GM10847 (cell line): ENCODE data around the gene SRR.
A peak's percentile ranks its signal among the peaks of the same experiment; 100 is the strongest.

Experiments
- POLR2A ChIP-seq: IDR thresholded peaks from 2 replicates; pipeline ENCODE4 v1.6.1; 2011; ENCODE audit not compliant: insufficient read length; ENCODE audit errors: extremely low read depth

SRR gene

DNA sequence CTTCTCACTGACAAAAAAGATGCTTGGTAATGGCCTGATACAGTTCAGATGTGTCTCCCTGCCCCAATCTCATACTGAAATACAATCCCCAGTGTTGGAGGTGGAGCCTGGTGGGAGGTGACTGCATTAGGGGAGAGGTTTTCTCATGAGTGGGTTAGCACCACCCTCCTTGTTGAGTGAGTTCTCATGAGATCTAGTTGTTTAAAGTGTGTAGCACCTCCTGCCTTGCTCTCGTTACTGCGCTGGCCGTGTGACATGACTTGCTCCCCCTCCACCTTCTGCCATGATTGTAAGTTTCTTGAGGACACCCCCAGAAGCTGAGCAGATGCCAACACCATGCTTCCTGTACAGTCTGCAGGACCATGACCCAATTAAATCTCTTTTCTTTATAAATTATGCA lies 27.6 kb downstream of the SRR start:
- TF ChIP-seq POLR2A: no peak

DNA sequence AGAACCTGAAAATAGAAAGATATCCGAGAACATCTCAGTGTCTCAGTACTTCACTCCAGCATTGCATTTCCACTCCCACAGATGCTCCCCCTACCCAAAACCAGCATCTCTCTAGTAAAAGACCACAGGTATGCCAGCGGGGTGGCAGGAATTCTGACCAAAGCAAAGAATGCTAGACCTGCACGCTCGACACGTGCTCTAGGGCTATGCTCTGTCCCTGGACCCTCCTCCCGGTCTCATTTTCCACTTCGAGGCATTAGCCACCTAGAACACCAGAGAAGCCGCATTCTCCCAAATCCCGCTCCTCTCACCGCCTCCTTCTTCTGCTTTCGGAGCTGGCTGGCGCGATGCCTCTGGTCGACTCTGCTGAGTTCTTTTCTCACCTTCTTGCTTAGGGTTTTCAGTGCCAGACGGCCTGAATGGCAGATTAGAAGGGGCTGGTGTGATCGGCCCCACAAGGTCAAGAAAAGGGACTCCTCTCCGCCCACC lies 32.0 kb downstream of the SRR start:
- TF ChIP-seq POLR2A: no peak

DNA sequence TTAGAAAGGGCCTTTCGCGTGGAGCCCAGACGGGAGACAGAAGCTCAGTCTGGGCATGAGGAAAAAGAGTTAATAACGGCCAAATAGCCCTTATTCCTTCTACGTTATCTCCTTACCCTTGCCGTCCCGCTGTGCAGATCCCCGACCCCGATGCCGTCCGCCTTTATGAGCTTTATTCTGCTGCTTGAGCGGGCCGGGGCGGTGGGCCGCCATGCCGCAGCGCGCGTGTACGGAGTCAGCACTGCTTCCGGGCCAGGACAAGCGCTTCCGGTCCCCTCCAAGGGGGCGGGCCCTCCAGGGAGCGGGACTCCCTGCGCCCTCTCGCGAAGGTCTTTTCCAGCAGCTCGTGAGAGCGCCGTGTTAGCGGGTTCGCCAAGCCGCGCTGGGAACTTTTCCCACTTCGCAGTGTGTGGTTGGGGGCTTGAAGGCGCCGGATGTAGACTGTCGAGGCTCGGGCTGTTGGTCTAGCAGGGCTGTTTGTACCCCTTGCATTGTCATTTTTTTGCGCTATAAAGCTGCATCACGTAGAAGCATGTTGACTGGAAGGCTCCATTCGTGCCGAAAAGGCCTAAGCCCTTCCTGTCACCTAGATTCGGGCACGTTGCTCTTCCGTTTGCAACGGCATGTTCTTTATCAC lies 32.6 kb downstream of the SRR start, which contains the start of gene TSR1:
TSR1 (minus strand) TSS at position 243 of the 637 bp plus-strand sequence; CDS start at position 213, 30 bp downstream.
- peak; percentile 86 for TF ChIP-seq POLR2A

DNA sequence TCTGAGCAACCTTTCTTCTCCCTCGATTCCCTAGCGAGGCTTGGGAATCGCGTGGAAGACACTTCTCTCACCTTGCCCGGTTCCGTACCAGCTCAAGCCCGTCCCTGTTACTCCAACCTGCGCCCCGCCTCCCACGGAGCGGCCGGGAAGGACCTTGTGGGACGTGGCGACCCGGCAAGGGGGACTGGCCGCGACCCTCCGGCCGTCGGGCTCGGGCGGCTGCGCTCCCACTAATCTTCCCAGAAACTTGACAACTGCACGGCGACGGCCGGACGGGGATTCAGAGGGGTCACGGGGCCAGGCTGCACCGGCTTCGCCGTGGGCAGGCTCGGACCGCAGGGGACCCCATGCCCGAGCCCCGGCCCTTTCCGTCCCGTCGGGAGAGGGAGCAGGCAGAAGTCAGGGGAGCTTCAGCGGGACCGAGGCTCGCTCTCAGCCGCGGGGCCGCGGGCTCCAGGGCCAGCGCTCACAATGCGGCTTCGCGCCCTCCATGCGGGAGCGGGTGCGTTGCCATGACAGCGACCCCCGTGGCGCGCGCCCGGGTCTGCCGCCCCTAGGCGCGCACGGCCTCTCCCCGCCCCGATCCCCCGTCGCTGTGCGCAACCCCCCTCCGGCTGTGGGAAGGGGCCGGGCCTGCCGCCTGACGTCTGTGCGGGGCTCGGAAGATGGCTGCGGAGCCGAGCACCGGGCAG lies 33.2 kb downstream of the SRR start, which contains the start of gene SGSM2:
SGSM2 (plus strand) TSS at position 650 of the 692 bp plus-strand sequence. CDS start 188 bp downstream, outside the sequence.
- no peak for TF ChIP-seq POLR2A

DNA sequence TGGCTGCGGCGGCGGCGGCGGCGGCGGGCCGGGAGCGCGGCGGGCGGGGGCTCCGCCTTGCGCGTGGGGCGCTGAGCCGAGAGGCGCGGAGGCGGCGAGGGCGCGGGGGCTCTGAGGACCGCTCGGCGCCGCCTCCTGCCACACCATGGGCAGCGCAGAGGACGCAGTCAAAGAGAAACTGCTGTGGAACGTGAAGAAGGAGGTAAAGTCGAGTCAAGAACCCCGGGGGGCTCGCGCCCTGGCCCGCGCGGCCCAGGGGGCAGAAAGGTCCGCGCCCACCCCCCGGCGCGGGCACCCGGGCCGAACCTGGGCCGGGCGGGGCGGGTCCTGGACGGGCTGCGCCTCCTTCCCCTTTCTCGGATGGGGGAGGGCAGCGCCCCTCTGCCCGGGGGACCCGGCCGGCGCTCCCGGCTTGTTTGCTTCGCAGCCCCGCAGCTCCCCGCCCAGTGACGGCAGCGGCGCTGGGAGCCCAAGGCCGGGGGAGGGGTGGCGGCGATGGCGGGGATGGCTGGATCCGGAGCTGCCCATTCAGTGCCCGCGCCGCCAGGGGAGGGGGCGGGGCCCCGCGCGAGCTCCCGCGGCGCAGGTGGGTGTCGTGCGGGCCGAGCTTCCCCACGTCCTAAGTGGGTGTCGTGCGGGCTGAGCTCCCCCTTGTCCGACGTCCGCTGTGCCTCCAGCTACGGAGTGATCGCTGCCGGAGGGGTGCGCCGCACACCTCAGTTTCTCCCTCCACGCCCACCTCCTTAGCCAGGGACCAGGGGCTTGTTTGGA lies 34.0 kb downstream of the SRR start:
- TF ChIP-seq POLR2A: no peak

DNA sequence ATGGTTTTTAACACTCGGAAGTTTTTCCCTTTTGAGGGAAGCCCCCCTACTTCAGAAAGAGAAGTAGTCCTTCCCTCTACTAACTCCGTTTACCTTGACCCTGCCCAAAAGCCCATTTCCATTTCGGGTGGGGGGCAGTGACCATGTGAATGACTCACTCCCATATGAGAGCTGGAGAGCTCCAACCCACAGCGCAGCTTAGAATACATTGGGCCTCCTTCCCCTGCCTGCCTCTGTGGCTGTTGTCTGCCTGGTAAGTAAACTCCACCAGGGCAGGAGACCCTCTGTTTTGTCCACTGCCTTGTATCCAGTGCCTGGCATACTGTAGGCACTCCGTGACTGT lies 34.5 kb downstream of the SRR start:
- TF ChIP-seq POLR2A: no peak

DNA sequence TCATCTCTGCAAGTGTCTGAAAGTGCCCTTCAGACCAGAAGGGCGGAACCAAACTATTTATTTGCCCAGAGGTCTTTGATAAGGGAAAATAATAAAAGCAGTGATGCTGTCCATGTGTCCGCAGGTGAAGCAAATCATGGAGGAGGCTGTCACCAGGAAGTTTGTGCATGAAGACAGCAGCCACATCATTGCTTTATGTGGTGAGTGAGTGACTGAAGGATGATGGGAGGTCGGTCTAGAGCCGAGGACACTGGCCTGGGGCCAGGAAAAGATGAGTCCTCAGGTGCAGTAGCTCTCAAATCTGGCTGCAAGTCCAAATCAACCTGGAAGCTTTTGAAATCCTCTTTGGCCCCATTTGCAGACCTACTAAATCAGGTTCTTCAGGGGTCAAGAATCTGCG lies 39.7 kb downstream of the SRR start:
- no peak for TF ChIP-seq POLR2A

DNA sequence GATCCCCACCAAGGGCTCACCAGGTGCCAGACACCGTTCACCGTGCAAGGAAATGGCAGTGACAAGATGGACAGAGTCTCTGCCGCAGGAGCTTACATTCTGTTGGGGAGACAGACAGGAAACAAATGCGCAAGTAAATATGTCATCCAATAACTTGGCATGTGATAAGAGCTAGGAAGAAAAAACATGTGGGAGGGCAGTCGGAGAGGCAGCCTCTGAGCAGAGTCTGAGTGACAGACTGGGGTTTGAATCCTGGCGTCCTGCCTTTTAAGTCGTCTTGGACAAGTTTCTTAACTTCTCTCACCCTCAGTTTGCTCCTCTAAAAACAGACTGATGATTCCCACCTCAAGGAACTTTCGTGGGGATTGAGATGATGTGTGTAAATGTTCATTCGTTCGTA lies 40.8 kb downstream of the SRR start:
- no peak for TF ChIP-seq POLR2A

DNA sequence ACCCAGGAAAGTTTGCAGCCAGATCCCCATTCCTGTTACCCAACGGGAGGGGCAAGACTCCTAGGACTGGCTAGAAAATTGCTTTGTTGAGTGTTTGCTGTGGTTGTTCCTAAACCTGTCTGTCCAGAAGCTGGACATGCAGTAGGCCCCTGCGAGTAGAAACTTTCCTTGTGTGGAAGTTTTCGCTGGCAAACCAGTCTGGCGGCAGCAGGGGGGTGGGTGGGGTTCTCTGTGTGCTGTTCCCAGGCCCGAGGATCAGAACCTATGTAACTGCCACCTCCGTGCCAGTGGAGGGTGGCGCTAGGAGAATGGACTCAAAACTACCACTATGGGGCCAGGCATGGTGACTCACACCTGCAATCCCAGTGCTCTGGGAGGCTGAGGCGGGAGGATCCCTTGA lies 42.7 kb downstream of the SRR start:
- TF ChIP-seq POLR2A: no peak

DNA sequence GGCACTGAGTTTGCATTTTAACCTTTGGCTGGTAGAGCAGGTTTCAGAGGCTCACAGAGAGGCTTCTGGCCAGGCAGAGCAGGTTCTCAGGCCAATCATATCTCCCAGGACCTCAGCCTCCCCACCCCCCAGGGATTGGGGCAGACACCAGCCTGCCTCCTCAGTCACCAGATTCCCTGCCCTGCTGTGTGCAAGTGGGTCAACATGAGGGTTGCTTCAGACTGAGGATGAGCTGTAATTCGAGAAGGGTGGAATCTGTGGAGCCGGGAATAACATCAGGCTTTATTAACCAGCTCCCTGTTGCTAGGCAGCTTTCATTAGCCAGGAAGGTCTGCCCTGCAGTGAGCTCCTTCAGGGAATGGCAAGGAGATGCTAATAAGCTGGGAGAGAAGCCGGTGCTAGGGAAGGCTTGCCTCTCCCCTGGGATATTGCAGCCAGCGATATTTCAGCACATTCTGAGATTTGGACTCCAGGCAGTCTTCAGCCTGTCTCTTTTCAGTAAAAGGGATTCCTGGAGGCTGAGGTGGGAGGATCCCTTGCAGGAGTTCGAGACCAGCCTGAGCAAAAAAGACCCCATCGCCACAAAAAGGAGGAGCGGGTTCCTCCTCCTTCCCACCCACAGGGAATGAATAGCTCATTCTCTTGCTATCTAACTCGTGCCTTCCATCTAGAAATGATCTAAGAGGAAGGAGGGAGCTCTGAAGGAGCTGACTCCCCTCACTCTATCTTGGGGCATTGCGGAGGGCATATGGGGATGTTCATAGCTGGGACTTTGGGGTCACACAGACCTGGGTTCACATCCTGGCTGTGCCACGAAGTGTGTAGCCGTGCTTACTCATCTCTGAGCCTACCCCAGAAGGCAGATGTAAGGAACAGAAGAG lies 44.3 kb downstream of the SRR start:
- no peak for TF ChIP-seq POLR2A

DNA sequence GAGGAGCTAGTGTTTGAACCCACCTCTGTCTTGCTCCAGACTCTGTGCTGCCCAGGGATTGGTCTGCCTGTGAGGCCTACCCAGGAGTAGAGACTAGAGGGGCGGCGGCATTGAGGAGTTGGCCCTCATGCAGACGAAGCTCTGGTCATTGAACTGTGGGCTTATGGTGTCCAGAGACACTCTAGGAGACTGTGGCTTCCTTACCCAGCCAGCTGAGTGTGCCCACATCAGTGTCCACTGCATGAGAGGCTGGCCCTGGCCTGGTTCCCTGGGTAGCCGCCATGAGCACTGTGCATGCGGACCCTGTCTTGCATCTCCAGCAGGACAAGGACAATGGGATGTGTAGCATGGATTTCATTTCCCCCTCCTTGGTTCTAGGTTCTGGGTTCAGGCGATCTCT lies 47.5 kb downstream of the SRR start:
- no peak for TF ChIP-seq POLR2A

DNA sequence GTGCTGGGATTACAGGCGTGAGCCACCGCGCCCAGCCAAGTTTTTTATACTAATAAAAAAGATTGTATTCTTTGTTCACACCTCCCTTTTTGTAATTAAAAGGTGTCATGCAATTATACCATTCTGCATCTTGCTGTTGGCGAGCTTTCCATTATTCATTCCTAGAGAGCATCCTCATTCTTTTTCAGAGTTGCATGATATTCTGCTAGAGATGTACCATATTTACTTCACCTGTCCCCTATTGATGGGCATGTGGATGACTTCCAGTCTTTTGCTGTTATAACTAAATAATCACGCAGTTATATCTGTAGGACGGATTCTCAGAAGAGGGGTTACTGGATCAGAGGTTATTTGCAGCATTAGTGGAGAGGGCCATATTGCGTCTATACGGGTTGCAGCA lies 50.6 kb downstream of the SRR start:
- no peak for TF ChIP-seq POLR2A

DNA sequence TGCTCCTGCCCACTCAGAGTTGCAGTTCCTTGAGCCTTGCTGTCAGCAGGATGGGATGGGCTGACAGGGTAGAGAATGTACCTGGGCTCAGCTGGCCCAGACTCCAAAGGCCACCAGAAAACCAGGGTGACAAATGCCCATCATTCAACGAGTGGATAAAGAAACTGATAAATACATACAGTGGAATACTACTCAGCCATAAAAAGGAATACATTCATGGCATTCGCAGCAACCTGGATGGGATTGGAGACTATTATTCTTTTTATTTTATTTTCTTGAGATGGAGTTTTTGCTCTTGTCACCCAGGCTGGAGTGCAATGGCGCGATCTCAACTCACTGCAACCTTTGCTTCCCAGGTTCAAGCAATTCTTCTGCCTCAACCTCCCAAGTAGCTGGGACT lies 53.5 kb downstream of the SRR start:
- TF ChIP-seq POLR2A: no peak

DNA sequence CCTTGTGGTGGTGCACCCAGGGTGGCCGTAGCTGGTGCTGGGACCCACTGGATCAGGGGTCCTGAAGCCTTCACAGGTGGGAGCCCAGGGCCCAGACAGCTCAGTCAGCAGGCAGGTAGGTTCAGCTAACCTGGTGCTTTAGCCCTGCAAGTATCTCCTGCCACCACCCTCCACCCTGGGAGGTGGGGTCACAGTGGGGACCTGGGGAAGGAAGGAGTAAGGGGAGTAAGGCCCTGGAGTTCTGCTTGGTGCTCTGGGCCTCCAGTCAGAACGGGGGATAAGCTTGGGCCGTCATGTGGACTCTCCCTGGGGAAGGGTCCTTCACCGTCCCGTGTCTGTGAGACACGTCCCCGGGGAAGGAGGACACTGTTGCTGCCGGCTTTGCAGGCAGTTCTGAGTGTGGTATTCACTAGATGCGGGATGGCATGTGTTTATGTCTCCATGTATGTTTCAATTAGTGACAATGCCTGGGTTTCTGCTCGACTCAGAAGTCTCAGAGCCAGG lies 54.2 kb downstream of the SRR start:
- no peak for TF ChIP-seq POLR2A
